IMR-90 (cell line): Measurements from ENCODE around the gene ASPHD2. TPM values are rescaled to one million over a fixed set of nuclear protein-coding genes. Genes with fewer than 3 reads are reported as not detected.

ENCODE experiments used
- ATAC-seq: fragments of 200-7000 bp; cut with Tn5 transposase; 2 replicates; pipeline ENCODE4 v1.9.1; 2020; ENCODE audit warnings: low read depth, mild to moderate bottlenecking, moderate library complexity
- BruUV-seq: library from RNA; stranded (reverse); fragments of 400-500 nt; replicated peaks from 2 replicates; lab custom pipeline; 2021; lab: Mats Ljungman, UMichigan
- CTCF ChIA-PET: fragments of 300-600 bp; formaldehyde crosslinking; extraction: SDS; loops from one replicate; lab custom pipeline; 2021; ENCODE audit warnings: antibody characterized with exemption; lab: Yijun Ruan, JAX
- POLR2A ChIA-PET: fragments of 300-600 bp; sonication (Branson Sonifier 250); formaldehyde crosslinking; loops from one replicate; lab custom pipeline; 2022; ENCODE audit warnings: antibody characterized with exemption; ENCODE audit not compliant: unreplicated experiment; lab: Charles Lee
- DNase-seq: peaks from one replicate; pipeline ENCODE4 v3.0.0; 2013
- H2AFZ ChIP-seq: replicated peaks from 2 replicates; pipeline ENCODE3; 2013; ENCODE audit warnings: low read length, mild to moderate bottlenecking; ENCODE audit not compliant: poor library complexity
- H2AK5ac ChIP-seq: 2 replicates; pipeline ENCODE4 v1.6.1; 2013; ENCODE audit warnings: low read depth, low read length, inconsistent platforms
- H2AK9ac ChIP-seq: replicated peaks from 2 replicates; pipeline ENCODE3; 2013; ENCODE audit warnings: mild to moderate bottlenecking, low read depth, low read length, moderate library complexity; ENCODE audit not compliant: poor library complexity
- H2BK120ac ChIP-seq: 2 replicates; pipeline ENCODE4 v1.6.1; 2013; ENCODE audit warnings: low read depth, low read length, inconsistent platforms
- H2BK15ac ChIP-seq: 3 replicates; pipeline ENCODE4 v1.6.1; 2013; ENCODE audit warnings: low read depth, low read length, inconsistent platforms
- H2BK20ac ChIP-seq: 2 replicates; pipeline ENCODE4 v1.6.1; 2013; ENCODE audit warnings: low read depth, mild to moderate bottlenecking, inconsistent platforms, low read length, moderate library complexity
- H2BK5ac ChIP-seq: 2 replicates; pipeline ENCODE4 v1.6.1; 2013; ENCODE audit warnings: mild to moderate bottlenecking, low read depth, low read length, inconsistent platforms; ENCODE audit not compliant: poor library complexity, severe bottlenecking
- H3K14ac ChIP-seq: replicated peaks from 2 replicates; pipeline ENCODE4 v1.6.1; 2013; ENCODE audit warnings: low read depth, low read length, inconsistent platforms
- H3K18ac ChIP-seq: 2 replicates; pipeline ENCODE4 v1.6.1; 2013; ENCODE audit warnings: low read depth, low read length, control low read depth
- H3K23ac ChIP-seq: 2 replicates; pipeline ENCODE4 v1.6.1; 2013; ENCODE audit warnings: low read depth, low read length, inconsistent platforms
- H3K27ac ChIP-seq: 2 replicates; pipeline ENCODE4 v1.5.1; 2013; ENCODE audit warnings: mild to moderate bottlenecking, control low read depth, low read length; ENCODE audit not compliant: insufficient read depth
- H3K27me3 ChIP-seq: 2 replicates; pipeline ENCODE4 v1.6.1; 2013; ENCODE audit warnings: low read length; ENCODE audit not compliant: control insufficient read depth, insufficient read depth
- H3K36me3 ChIP-seq: 2 replicates; pipeline ENCODE4 v1.6.1; 2013; ENCODE audit warnings: low read length, mixed read lengths; ENCODE audit not compliant: control insufficient read depth, insufficient read depth
- H3K4ac ChIP-seq: 2 replicates; pipeline ENCODE4 v1.6.1; 2013; ENCODE audit warnings: low read depth, low read length, inconsistent platforms
- H3K4me1 ChIP-seq: 2 replicates; pipeline ENCODE4 v1.6.1; 2013; ENCODE audit warnings: low read length, mixed read lengths; ENCODE audit not compliant: control insufficient read depth, insufficient read depth
- H3K4me2 ChIP-seq: 2 replicates; pipeline ENCODE4 v1.6.1; 2013; ENCODE audit warnings: low read depth, mild to moderate bottlenecking, control low read depth, low read length, moderate library complexity
- H3K4me3 ChIP-seq: 2 replicates; pipeline ENCODE4 v1.5.1; 2013; ENCODE audit warnings: low read depth, mild to moderate bottlenecking, control low read depth, low read length, moderate library complexity; ENCODE audit not compliant: insufficient read depth
- H3K56ac ChIP-seq: 2 replicates; pipeline ENCODE4 v1.6.1; 2013; ENCODE audit warnings: low read length, inconsistent platforms; ENCODE audit not compliant: insufficient read depth; ENCODE audit errors: extremely low read depth
- H3K79me1 ChIP-seq, 2 experiments: 2 replicates each; pipeline ENCODE4 v1.6.1; 2013; ENCODE audit warnings: low read length in 2 of 2, inconsistent platforms in 1 of 2, low read depth in 1 of 2
- H3K9ac ChIP-seq: 2 replicates; pipeline ENCODE4 v1.6.1; 2013; ENCODE audit warnings: low read depth, low read length, control low read depth
- H3K9me1 ChIP-seq: 2 replicates; pipeline ENCODE4 v1.6.1; 2013; ENCODE audit warnings: low read length, inconsistent platforms; ENCODE audit not compliant: insufficient read depth
- H3K9me3 ChIP-seq: 2 replicates; pipeline ENCODE4 v1.6.1; 2013; ENCODE audit warnings: low read length; ENCODE audit not compliant: control insufficient read depth, insufficient read depth
- H4K20me1 ChIP-seq: 2 replicates; pipeline ENCODE4 v1.6.1; 2013; ENCODE audit warnings: low read length, inconsistent platforms; ENCODE audit not compliant: insufficient read depth
- H4K5ac ChIP-seq: 2 replicates; pipeline ENCODE4 v1.6.1; 2013; ENCODE audit warnings: mild to moderate bottlenecking, low read depth, low read length, control low read depth
- H4K8ac ChIP-seq, 2 experiments: 2 replicates each; pipeline ENCODE4 v1.6.1; 2013; ENCODE audit warnings: low read depth in 2 of 2, low read length in 2 of 2, control low read depth in 1 of 2, inconsistent platforms in 1 of 2
- H4K91ac ChIP-seq: 2 replicates; pipeline ENCODE4 v1.6.1; 2013; ENCODE audit warnings: low read depth, low read length, inconsistent platforms; ENCODE audit not compliant: insufficient read depth
- RAD21 ChIP-seq: IDR thresholded peaks from 2 replicates; pipeline ENCODE4 v1.6.1; 2012; ENCODE audit warnings: low read length, improper control_type of control experiment
- RCOR1 ChIP-seq: IDR thresholded peaks from 2 replicates; pipeline ENCODE4 v1.6.1; 2012; ENCODE audit warnings: mild to moderate bottlenecking, low read length, improper control_type of control experiment; ENCODE audit not compliant: insufficient replicate concordance
- SMC3 ChIP-seq: fragments of 150-350 bp; IDR thresholded peaks from 2 replicates; pipeline ENCODE4 v1.6.1; 2016; ENCODE audit warnings: low read depth, mild to moderate bottlenecking, antibody characterized with exemption, low read length, moderate library complexity
- USF2 ChIP-seq: fragments of 150-350 bp; IDR thresholded peaks from 2 replicates; pipeline ENCODE4 v1.6.1; 2017; ENCODE audit warnings: mild to moderate bottlenecking, antibody characterized with exemption, low read length, low read depth
- WGBS, 2 experiments: methylation state at CpG; one replicate each; pipeline versions ENCODE4 v1.1.5 to v1.1.7; 2013; ENCODE audit warnings: missing lambda C conversion rate in 2 of 2; ENCODE audit not compliant: insufficient read length in 1 of 2; ENCODE audit errors: extremely low coverage in 2 of 2; 5-methylcytosine and 5-hydroxymethylcytosine counted together
- dilution Hi-C: fragments of 300-500 bp; cut with HindIII; formaldehyde crosslinking; loops from one replicate; pipeline ENCODE4 v1.14.3; 2018; ENCODE audit warnings: low sequenced_read_pairs; ENCODE audit not compliant: unreplicated experiment
- in situ Hi-C: fragments of 300-500 bp; cut with MboI; formaldehyde crosslinking; loops from 3 replicates; pipeline ENCODE4 v1.14.3; 2019; ENCODE audit warnings: low sequenced_read_pairs, inconsistent platforms, mixed read lengths
- intact Hi-C: fragments of 100-400 bp; cut with micrococcal nuclease; formaldehyde crosslinking; loops from 2 replicates; pipeline ENCODE4 v1.10.0; 2022
- polyA plus RNA-seq, 3 experiments: library from polyadenylated mRNA; depleted of rRNA; stranded (reverse); fragments of >200 nt; gene quantifications; 2 replicates each; pipeline ENCODE4 v1.2.3, GENCODE V29; 2012; ENCODE audit warnings: low replicate concordance in 1 of 3
- total RNA-seq: library from RNA; depleted of rRNA; stranded (reverse); fragments of >200 nt; gene quantifications from 2 replicates; pipeline ENCODE4 v1.2.3, GENCODE V29; 2012
- TF ChIP-seq, protein P1 (sequence below): conservative IDR thresholded peaks from 2 replicates; pipeline ENCODE4 v1.5.1; 2012; ENCODE audit warnings: mild to moderate bottlenecking, low read depth, low read length, improper control_type of control experiment

Gene ASPHD2
- total and polyA plus RNA-seq, 2 of the 4 experiments (the other 2 are of a cell fraction) = 1.3 to 1.4 TPM

GRCh38 chr22:26398741-26399153 is 30.3 kb upstream of the ASPHD2 start:
- in situ Hi-C loops (no loop called here), intact Hi-C loops (loop anchor here (1.0 to 5.0 kb wide), 2 partner anchors 63 to 269 kb away; no protein-coding TSS in a partner anchor), dilution Hi-C loops (no loop called here)
- no peaks in the 10 kb centered on the region for H3K4me1 ChIP-seq
- WGBS, 2 experiments = no CpG with 5 or more reads among the region's 3 CpGs
- BruUV-seq = no TSS peak
- H3K36me3 ChIP-seq = no peaks in the 10 kb centered on the region
- no peaks in the 10 kb centered on the region for H3K9me3 ChIP-seq
- no peak overlapping the region for H2BK5ac ChIP-seq
- H3K4me3 ChIP-seq = no peak overlapping the region
- no peak overlapping the region for H3K4ac ChIP-seq
- H3K23ac ChIP-seq = no peak overlapping the region
- peak; percentile 97 for ATAC-seq
- no peak overlapping the region for H3K14ac ChIP-seq
- ChIA-PET CTCF (interaction anchor here (1.0 kb wide), 1 partner anchor 61 kb away, joined by 3 read pairs; no protein-coding TSS in a partner anchor), POLR2A (no interaction called here)
- H2BK15ac ChIP-seq = no peak overlapping the region
- H4K5ac ChIP-seq = no peak overlapping the region
- H3K56ac ChIP-seq = no peak overlapping the region
- H4K20me1 ChIP-seq = no peaks in the 10 kb centered on the region
- no peak overlapping the region for H3K9ac ChIP-seq
- no peak overlapping the region for H2BK20ac ChIP-seq
- H2AK5ac ChIP-seq = no peak overlapping the region
- H3K79me1 ChIP-seq = no peaks in the 10 kb centered on the region
- peak; percentile 94 for TF ChIP-seq RAD21
- TF ChIP-seq RCOR1 = no peak
- TF ChIP-seq USF2 = no peak
- peak; percentile 89 for TF ChIP-seq SMC3
- TF ChIP-seq, protein P1, sequence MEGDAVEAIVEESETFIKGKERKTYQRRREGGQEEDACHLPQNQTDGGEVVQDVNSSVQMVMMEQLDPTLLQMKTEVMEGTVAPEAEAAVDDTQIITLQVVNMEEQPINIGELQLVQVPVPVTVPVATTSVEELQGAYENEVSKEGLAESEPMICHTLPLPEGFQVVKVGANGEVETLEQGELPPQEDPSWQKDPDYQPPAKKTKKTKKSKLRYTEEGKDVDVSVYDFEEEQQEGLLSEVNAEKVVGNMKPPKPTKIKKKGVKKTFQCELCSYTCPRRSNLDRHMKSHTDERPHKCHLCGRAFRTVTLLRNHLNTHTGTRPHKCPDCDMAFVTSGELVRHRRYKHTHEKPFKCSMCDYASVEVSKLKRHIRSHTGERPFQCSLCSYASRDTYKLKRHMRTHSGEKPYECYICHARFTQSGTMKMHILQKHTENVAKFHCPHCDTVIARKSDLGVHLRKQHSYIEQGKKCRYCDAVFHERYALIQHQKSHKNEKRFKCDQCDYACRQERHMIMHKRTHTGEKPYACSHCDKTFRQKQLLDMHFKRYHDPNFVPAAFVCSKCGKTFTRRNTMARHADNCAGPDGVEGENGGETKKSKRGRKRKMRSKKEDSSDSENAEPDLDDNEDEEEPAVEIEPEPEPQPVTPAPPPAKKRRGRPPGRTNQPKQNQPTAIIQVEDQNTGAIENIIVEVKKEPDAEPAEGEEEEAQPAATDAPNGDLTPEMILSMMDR = peak; percentile 92
- no peak overlapping the region for H4K91ac ChIP-seq
- H3K27ac ChIP-seq = no peak overlapping the region
- H2BK120ac ChIP-seq = no peak overlapping the region
- no peak overlapping the region for H3K18ac ChIP-seq
- no peaks in the 10 kb centered on the region for H3K9me1 ChIP-seq
- no peak overlapping the region for H4K8ac ChIP-seq
- H2AK9ac ChIP-seq = no peak overlapping the region
- H3K4me2 ChIP-seq = no peak overlapping the region
- H3K27me3 ChIP-seq = peaks cover 16% of the 10 kb centered on the region
- peak; percentile 77 for DNase-seq
- H2AFZ ChIP-seq = no peak overlapping the region
